Embryonic facial prominence (tissue), 1 donor: ENCODE measurements around the gene TUBG2.
A peak's percentile ranks its signal among the peaks of the same experiment; 100 is the strongest.
"Not testable (repeated sequence)": the region's sequence is repeated elsewhere in the genome, so short reads cannot be mapped to it uniquely, and the experiment has no call there.

Experiments used
- DNase-seq: peaks from one replicate; pipeline ENCODE4 v3.0.0-alpha.2; 2016; ENCODE audit errors: extremely low spot score

Gene TUBG2

GRCh38 chr17:42653179-42654124 is 5.6 kb upstream of the TUBG2 start:
- DNase-seq = peak; percentile 69

- no peak for DNase-seq
Observed at GRCh38 chr17:42655528-42655927, 3.6 kb upstream of the TUBG2 start.

- no peak for DNase-seq
Observed at GRCh38 chr17:42657824-42658588, 1.1 kb upstream of the TUBG2 start.

- DNase-seq = not testable (repeated sequence)
Observed at GRCh38 chr17:42659932-42660274, 819 bp downstream of the TUBG2 start.

GRCh38 chr17:42660692-42661345 is 1.7 kb downstream of the TUBG2 start:
- DNase-seq = no peak

- no peak for DNase-seq
Observed at GRCh38 chr17:42665581-42666001, 6.5 kb downstream of the TUBG2 start.

- DNase-seq = not testable (repeated sequence)
Observed at GRCh38 chr17:42666126-42666525, 7.0 kb downstream of the TUBG2 start.

- DNase-seq = no peak
Observed at GRCh38 chr17:42667088-42667951, 8.2 kb downstream of the TUBG2 start.

- DNase-seq = no peak
Observed at GRCh38 chr17:42669705-42669976, 10.6 kb downstream of the TUBG2 start.

- no peak for DNase-seq
Observed at GRCh38 chr17:42669977-42670788, 11.1 kb downstream of the TUBG2 start.

GRCh38 chr17:42670789-42671657 is 11.9 kb downstream of the TUBG2 start:
- DNase-seq = no peak

- DNase-seq = no peak
Observed at GRCh38 chr17:42672038-42672437, 13.0 kb downstream of the TUBG2 start.

- no peak for DNase-seq
Observed at GRCh38 chr17:42673266-42673884, 14.3 kb downstream of the TUBG2 start.

- no peak for DNase-seq
Observed at GRCh38 chr17:42673885-42674754, 15.0 kb downstream of the TUBG2 start.

- DNase-seq = no peak
Observed at GRCh38 chr17:42674755-42675347, 15.8 kb downstream of the TUBG2 start.

- no peak for DNase-seq
Observed at GRCh38 chr17:42675348-42675964, 16.4 kb downstream of the TUBG2 start.

- no peak for DNase-seq
Observed at GRCh38 chr17:42675965-42676423, 16.9 kb downstream of the TUBG2 start.
